Limb (tissue), 2 donors: Measurements from ENCODE around the gene XPNPEP1.

Source experiments
- DNase-seq, 2 donors: peaks; one replicate each; pipeline ENCODE4 v3.0.0-alpha.2; 2016; ENCODE audit errors: extremely low spot score in 2 of 2

The XPNPEP1 gene

DNA sequence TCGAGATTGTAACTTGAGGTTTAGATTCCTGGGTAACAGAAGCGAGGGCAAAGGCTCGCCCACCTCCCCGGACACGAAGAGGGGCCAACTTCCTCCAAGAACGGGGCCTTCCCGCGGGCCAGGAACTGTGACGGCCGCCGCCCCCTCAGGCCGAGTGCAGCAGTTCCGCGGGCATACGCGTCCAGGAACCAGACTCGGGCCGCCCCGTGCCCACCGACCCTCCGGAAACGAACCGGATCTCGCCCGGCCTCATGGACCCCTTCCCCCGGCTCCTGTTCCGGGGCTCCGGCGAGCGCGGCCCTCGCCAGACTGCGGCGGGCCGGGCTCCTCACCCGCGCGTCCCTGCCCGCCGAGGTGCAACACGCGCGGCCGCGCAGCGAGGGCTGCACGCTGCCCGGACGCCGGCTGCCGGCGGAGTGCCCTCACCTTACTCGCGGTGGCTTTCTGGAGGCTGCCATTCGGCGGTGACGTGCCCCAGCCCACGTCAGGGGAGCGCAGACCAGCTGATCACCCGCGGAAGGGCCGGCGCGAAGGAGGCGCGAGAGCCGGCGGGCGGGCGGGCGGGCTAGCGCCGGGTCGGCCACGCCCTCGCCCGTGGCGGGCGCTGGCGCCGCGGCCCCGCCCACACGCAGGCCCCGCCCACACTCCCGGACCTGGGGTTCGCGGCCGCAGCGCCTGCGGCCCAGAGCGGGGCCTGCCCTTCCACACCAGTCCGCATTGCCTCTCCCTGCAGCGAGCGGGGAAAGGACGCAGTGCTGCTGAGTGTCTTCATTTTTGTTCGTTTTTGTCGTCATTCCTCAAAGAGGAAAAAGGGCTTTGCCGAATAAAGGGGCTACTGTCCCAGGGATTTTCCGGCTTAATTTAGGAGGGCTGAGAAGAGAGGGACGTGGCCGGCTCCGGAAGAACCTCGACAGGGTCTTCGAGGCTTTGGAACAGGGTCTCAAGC, at the start of gene XPNPEP1:
XPNPEP1 (minus strand) TSS at position 536 of the 946 bp plus-strand sequence; CDS start at position 458, 78 bp downstream.
- peak; percentile 88 to 90 for DNase-seq

DNA sequence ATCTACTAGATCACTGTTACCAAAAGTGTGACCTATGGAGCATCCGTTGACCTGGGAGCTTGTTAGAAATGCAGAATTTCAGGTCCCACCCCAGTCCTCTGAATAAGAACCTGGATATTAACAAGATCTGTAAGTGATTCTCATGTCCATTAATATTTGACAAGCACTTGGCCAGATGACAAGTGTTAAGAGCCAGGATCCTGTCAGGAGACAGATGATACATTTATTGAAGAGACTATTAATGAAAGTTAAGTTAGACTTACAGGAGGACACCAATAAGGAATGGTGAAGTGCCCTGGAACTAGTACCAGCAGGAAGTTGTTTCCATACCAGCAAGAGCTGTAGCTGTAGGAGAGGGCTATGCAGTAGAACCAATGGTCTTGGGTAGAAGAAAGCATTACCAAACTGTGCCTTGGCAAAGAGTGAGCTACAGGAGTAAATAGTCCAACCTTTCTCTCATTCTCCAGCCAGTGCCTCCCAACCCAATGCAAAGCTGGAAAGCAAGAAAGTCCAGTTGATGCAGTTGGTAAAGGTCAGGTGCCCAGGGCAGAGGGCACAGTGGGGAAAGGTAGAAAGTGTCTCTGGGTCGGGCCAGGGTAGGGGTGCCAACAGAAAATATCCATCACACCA, 49.2 kb upstream of the XPNPEP1 start:
- no peak for DNase-seq

DNA sequence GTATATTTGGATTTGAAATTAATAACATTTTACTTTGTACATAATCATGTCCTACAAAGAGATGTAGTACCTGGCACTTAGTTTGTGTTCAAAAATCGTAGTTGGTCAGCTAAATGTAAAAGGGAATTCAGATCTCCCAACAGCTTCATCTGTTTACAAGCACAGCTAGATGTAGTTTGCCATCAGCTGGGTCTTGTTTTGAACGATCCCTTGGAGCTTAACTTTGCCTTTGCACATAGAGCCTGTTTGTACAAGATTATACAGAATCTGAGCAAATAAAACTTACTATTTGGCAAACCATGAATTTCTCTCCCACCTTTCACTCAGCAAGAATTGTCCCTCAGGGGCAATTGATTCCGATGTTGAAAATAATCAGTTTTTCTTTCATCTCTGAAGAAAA, 48.3 kb upstream of the XPNPEP1 start:
- no peak for DNase-seq

DNA sequence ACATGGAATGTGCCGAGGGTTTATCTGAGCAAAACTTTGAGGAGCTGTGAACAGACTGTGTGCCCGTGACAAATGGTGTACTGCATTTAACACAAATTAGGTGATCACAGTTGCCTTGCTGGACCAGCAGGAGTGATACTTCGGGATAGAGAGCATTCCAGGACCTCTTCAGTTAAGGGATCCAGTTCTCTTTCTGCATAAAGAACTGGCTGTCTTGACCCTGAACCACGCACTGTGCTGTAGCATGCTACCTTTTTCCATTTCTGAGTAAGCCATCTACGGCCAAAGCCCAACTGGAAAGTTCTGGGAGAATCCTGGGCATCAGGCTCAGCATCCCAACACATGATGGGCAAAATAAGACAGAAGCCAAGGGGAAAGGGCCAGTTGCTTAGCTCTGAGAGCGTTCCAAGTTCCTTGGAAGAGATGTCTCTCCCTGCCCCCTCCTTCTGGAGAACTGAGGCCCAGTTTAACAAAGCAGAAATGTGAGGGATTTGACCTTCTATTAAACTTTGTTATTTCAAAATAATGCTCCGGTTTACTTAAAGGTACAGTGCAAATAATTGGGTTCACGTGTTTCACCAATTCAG, 46.5 kb upstream of the XPNPEP1 start:
- no peak for DNase-seq

DNA sequence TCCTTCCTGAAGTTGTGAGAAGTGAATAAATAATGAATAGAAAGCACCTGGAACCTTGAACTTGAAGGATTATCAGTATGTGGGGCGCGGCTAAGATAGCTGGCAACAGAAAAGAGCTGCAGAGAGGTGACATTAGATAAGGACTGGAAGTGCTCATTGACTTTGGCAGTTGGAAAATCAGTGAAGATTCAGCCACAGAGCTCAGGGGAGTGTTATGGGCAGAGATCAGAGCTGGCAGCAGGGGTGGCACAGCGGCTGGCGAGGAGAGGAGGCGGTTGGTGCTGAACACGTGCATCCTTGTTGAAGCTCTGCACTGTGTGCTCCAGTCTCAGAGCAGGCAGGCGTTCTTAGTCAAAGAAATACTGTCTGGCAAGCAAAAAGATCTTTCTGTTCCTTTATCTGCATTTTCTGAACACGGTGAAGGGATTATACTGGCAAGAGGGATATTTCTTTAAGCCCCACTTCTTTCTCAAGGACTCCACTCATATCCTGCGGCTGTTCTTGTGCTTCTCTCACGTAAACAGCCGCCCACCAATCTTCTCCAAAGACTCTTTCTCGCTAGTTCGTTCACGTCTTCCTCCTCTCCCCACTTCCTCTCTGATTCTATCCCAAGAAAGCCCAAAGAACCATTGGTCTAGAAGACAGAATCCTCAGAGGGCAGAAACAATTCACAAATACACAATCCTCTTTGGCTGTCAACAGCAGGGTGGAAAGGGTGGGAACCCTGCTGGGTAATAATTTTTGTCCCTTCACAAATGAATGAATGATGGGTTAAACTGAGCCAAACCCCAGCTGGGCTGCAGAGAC, 45.8 kb upstream of the XPNPEP1 start:
- DNase-seq: no peak

DNA sequence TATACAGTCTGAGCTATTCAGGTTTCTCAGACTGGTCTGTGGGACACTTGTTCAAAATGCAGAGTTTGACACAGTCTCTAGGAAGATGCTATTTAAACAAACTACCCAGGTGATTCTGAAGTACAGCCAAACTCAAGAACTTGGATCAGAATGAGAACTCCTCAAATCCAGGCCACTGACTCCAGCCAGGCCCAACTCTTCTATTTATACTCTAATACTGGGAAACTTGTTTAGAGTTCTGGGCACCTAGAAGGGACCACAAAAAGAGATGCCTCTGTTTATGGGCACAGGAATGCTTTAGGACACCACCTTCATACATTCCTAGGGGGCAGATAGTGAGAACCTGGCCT, 44.4 kb upstream of the XPNPEP1 start:
- DNase-seq: no peak

DNA sequence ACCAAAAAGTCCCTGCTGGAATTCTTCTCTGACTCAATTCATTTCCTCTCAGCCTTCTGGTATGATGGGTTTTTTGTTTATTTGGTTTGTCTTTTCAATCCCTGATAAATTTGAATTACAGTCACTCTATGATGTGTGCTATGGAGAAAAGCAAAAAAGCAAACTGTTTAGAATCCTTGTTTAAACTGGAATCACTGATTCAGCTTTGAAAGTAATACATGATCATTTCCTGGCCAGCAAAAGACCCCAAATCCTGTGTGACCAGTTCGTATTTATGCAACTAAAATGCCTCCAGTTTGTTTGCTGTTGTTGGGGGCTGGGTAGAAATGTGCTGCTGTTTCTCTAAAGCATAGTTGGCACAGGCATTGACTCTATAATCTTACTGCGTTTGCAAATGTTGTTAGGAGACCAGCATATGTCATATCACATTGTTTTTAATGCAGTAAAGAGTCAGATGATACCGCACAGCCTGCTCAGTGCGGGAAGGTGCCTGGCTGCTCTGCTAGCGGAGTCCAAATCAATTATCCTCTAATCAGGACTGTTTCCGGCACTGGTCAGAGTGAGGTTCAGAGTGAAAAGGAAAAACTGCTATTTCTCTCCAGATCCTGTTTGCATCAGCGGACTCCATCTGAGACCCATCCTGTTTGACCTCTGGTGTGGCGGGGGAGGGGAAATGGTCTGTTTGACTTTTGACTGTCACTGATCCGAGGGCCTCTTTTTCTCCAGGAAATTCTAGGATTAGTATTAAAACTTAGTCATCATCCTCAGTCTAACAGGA, 43.8 kb upstream of the XPNPEP1 start:
- DNase-seq: no peak

DNA sequence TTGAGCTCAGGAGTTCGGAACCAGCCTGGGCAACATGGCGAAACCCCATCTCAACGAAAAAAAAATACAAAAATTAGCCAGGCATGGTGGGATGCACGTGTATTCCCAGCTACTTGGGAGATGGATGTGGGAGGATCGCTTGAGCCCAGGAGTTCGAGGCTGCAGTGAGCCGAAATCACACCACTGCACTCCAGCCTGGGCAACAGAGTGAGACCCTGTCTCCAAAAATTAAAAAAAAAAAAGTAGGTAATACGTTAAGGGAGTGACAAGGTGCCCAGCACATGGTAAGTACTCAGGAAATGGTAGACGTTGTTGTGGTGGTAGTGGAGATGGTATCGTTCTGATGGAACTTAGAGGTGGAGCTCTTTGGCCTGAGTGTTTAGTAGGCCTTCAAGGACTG, 41.0 kb upstream of the XPNPEP1 start:
- no peak for DNase-seq

DNA sequence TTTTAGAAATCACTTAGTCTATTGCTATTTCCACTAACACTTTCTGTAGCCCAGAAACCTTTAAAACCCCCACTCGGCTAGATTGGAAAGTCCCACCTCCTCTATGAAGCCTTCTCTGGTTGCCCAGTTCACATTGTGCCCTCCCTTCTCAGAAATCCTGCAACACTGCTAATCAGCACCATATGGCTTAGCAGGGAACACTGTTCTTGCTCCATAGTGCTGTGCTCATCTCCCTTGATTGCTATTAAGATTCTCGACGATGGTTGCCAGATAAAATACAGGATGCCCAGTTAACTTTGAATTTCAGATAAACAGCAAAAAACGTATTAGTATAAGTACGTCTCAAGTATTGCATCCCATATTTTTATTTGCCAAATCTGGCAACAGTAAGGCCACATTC, 40.1 kb upstream of the XPNPEP1 start:
- DNase-seq: no peak

DNA sequence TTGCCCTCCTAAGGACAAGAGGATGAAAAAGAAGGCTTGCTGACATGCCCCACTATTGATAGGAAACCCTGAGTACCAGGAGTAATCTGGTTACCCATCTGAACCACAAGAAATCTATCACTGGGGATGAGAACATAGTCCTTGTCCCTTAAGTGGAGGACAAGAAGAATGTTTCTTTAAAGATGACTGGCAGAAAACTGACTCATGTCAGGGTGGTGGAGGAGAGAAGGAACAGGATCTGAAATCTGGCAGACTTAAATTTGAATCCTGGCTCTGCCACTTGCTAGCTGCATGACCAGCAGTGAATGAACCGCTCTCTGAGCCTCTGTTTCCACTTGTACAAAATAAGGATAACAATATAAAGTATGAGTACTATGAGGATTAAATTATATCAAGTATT, 38.9 kb upstream of the XPNPEP1 start:
- DNase-seq: no peak

DNA sequence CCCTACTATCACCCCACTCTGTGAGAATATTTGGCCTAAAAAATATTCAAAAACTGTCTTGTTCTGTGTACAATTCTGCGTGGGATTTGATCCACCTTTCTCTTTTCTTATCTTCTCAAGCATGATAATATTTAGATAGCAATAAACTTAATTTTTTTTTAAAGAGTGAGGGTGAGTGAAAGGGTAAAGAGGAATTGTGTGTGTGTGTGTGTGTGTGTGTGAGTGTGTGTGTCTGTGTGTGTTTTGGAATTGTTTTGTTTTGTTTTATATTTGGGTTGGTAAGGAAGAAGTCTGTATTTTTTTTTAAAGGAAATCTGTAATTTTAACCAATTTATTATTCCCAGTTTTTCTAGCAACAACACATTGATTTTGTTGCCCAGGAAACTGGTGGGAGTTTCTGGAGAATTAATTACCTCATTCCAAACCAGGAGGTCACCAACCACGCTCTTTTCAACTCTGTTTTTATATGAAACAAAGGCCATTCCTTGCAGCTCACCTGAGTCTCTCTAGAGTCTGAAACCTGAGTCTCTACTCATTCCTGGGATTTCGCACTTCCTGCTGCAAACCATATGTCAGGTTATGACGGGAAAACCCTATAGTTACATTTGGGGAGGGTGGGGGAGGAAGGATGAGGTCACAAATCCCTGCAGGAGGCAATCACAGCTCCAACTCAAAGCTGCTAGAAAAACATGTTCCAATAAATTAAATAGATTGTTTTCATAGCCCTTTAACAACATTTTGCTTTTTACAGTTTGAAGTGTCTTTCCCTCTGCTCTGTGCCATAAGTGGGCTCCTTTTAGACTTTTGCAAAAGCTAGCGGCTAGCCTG, 38.1 kb upstream of the XPNPEP1 start:
- DNase-seq: peak in 1 of 2 donors; percentile 61

DNA sequence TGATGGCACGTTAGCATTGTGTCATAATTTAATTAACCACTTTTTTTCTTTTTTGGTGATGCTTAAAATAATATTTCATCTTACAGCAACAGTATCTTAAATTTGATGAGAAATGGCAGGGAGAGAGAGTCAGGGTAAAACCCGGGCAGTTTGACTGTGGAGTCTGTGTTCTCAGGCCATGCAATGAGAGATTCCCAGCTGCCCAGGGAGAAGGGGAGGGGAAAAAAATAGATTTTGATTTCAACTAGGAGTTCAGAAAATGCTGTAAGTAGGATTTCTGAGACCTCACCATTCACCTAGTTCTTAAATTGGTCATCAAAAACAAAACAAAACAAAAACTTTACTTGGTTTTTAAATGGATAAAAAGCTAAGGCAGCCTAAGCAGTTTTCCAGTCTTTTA, 37.4 kb upstream of the XPNPEP1 start:
- DNase-seq: no peak

DNA sequence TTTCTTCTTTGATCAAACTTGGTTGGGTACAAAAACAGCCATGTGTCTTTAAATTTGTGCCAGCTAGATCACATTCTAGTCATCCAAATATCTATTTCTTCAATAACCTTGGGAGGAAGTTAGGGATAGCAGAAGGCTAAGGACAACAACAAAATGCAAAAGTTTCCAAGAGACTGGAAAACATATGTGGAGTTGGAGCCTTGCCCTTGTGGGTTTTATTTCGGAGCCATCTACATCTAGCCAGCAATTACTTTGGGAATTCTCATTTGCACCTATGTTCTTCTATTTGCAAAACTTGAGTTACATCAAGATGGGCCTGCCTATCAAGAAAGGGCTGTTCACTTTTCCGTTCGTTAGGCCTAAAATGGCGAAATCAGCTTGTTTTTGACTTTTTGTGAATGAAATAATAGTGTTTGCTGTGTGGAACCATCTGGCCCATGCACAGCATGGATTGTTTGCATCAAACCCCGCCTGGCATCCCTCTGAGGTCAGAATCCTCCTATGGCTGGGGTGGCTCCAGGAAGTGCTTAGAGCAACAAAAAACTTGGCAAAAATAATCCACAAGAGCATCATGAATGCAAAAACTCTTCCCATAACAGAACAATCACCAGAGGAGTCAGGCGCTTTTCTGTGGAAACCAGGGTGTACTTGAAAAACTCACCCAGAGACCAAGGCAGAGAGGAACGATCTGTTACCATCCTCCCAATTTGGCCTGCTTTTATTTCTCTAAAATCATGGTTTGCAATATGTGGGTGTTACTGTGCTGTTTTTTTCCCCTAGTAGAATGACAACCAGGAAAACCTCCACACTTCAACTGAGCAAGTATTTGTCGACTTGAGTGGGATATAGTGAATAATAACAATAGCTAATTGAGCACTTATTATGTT, 36.2 kb upstream of the XPNPEP1 start:
- DNase-seq: no peak

DNA sequence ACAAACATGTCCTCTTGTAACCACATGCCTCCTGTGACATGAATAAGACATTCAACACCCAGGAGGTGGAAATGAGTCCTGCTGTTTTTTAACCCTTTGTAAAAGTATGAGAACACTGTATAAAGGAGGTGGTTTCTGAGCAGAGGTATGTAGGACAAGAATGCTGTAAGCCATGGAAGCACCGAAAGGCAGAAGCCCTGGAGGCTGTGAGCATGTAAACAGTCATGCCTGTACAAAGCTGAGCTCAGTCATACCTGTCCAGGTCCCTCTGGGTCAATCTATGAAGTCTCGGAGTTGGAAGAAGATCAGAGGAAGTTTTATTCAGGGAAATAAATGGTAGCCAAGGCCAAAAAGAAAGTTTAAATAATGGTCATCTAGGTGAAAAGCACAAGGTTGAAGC, 34.7 kb upstream of the XPNPEP1 start:
- DNase-seq: no peak

DNA sequence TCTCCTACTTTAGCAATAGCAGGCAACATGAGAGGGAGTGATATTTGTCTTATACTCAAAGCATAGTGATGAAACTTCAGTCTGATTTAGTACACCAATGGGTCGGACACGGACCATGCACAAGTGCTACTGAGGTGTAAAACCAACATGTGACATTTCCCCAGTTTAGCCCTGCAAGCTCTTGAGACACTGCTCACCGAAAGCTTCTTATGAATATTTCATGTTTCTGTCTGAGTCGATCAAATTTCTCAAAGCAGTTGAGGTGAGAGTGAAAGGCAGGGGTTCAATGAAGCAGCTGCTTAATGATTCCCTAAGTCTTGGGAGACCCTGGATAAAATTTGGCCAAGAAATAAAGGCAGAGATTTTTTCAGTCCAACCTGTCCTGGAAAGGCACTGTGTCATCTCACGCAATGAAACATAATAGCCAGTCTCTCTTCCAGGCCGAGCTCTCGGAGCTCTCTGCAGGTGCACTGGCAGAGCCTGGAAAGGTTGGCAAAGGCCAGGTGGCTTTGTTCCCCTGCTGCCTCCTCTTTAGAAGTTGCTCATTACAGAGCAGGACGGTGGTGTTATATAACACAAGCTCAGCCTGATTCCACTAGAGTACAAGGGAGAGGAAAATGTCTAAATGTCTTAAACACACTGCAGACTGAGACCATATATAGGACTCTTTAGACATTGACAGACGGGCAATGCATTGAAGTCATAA, 33.9 kb upstream of the XPNPEP1 start:
- DNase-seq: no peak

DNA sequence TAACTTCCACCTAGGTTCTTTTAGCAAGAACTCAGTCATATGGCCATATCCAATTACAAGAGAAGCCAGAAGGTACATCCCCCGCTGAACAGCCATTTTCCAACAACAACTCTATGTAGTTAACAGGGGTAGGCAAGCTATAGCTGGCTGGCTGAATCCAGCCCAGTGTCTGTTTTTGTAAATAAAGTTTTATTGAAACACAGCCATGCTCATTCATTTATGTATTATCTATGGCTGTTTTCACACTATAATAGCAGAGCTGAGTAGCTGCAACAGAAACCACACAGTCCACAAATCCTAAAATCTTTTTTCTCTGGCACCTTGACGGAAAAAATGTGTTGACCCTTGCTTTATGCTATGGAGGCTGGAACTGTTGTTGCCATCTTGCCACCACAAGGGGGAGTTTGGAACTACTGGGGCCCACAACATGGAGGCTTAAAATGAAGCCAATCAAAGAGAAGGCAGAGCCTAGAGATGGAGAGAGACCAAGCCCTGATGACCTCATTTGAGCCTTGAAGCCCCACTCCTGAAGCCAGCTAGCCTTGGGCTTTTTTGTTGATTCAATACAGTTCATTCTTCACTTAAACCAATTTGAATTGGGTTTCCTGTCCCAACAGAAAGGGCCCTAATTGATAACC, 33.3 kb upstream of the XPNPEP1 start:
- no peak for DNase-seq

DNA sequence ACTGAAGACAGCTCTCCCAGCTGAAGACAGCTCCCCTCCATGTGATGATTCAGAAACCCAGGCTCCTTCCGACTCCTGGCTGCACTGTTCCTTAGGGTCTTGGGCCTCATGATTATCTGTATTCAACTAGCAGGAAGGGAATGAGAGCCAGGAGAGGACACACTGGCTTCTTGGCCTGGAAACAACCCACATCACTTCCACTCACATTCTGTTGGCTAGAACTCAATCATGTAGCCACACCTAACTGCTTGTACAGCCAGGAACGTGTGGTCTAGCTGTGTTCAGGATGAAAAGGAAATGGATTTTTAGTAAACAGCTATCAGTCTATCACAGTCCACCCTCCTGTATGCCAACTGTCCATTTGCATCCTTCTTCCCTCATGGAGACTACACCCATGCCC, 30.5 kb upstream of the XPNPEP1 start:
- DNase-seq: no peak

DNA sequence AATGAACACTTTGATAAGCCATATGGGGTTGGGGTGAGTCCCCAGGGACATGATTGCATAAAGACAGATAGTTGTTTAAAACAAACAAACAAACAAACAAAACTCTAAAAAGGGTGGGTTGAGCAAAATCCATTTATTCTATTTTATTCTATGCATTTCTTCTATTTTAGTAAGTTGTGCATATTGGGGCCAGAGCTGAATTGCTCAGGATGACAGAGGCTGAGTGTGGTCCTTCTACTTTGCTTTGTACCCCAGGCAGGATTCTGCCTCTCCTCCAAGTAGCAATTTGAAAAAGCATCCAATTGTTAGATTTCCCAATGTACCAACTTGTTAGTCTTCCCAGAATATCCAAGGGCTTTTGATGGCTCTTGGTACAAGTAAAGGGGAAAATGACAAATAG, 29.2 kb upstream of the XPNPEP1 start:
- no peak for DNase-seq
